Myocyte (in vitro differentiated cells): ENCODE data around the gene APCS. TPM values are rescaled to one million over a fixed set of nuclear protein-coding genes. Genes with fewer than 3 reads are reported as not detected.

ENCODE experiments used
- DNase-seq: peaks from one replicate; pipeline ENCODE4 v3.0.0-alpha.2; 2012; ENCODE audit warnings: low read depth
- polyA plus RNA-seq: library from polyadenylated mRNA; unstranded; fragments of >200 nt; gene quantifications from one replicate; pipeline ENCODE4 v1.2.1, GENCODE V29; 2012; ENCODE audit warnings: missing spikeins
- total RNA-seq: library from RNA; depleted of rRNA; stranded (reverse); fragments of >200 nt; gene quantifications from 2 replicates; pipeline ENCODE4 v1.2.3, GENCODE V29; 2014

Gene APCS
- not detected in 2 replicates for total RNA-seq
- polyA plus RNA-seq, result not detected

DNA sequence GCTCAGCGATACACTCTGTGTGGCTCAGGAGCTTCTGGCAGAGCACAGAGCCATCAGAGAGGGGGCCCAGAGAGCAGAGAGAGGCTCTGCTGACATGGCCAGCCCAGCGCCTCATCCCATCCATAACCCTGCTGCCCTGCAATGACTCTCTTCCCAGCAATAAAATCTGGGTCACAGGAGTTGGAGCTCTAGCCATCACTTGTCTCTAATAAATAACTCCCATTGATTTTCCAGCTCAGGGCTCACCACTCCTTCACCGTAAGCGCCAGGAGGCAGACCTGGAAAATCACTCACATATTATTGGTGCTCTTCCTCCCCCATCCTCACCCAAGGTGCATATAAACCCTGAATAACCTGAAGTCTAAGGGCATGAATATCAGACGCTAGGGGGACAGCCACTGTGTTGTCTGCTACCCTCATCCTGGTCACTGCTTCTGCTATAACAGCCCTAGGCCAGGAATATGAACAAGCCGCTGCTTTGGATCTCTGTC, at the start of gene APCS:
Gene APCS, plus strand, starts transcription at position 366 of the 491 bp plus-strand sequence. Its CDS starts 96 bp downstream, at position 462.
- no peak for DNase-seq

- no peak for DNase-seq
Observed at GRCh38 chr1:159548126-159548525, 39.5 kb upstream of the APCS start.

DNA sequence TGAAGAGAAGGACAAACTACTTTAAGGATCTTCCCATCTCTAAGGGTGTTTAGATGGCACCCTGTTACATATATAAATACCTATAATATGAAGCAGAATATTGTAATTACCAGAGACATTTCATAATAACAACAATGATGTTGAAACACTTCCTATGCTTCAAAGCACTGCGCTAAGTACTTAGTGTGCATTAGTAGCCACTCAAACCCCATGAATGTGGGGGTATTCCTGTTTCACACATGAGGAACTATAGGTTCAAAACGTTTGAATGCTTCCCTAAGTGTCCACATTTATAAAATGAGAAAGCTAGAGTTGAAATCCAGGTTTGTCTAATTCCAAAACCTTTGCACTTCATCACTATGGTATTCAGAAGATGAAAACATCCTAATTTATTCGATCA, 33.4 kb upstream of the APCS start:
- no peak for DNase-seq

DNA sequence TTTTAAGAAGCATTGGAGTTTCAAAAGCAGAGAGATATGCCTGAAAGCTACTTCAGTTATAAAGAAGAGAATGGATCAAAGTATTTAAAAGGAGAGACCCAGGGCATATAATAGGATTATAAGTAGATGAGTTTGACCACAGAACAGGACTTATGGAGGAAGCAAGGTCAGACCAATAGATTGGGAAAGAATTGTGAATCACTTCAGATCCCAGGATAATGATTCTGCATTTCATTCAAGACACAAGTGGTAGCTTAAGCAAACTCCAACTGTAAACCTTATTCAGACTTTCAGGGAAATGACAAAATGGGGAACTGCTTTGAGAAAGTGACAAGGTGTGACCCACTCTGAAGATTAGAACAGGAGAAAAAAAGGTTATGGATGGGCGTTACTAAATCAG, 32.9 kb upstream of the APCS start:
- DNase-seq, result no peak

DNA sequence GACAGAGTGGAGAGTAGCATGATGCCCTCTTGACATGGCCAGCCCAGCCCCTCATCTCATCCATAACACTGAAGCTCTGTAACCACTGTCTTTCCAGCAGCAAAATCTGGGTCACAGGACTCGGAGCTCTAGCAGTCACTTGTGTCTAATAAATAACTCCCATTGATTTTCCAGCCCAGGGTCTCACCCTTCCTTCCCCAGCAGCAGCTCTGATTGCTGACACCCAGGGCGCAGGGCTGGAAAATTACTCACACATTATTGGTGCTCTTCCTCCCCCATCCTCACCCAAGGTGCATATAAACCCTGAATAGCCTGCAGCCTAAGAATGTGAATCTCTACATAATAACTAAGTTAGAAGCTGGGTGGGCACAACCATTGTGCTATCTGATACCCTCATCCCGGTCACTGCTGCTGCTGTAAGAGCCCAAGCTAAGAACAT, 30.7 kb upstream of the APCS start:
- no peak for DNase-seq

GRCh38 chr1:159560599-159560998, 27.0 kb upstream of the APCS start:
- DNase-seq, result no peak

DNA sequence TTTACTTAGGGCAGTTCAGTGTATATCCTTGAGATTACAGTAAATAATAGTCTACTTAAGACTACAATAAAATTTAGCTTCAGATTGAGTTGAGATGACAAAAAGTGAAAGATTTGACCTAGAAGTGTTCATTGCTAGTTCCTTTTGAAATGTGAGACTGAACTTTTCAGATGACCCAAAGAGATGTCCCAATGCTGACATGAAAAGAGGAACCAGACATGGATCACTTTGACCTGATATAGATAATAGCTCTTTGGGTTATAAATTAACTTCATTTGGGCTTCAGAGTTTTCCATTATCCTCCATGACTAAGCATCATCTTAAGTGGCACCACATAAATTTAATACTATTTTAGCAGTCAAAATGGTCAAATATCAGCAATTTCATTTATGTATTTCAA, 26.1 kb upstream of the APCS start:
- DNase-seq, result no peak

DNA sequence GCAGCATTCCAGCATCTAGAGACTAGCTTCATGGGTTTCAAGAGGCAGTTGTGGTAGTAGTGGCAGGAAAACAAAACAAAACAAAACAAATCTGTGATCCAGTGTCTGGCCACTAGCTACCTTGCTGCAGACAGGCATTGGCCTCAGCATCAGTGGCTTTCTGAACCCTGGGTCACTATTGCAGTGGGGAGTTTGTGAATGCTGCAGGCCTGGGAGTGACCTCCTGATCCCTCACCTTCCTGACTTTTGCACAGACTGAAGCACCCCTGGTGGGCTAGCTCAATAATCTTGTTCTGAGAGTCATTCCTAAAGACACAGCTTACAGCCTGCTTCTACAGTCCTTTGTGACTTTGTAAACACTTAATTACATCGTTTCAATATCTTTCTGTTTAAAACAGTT, 24.9 kb upstream of the APCS start:
- no peak for DNase-seq

- no peak for DNase-seq
Observed at GRCh38 chr1:159577446-159577845, 10.2 kb upstream of the APCS start.

- DNase-seq, result no peak
Observed at GRCh38 chr1:159580340-159580739, 7.3 kb upstream of the APCS start.

- no peak for DNase-seq
Observed at GRCh38 chr1:159581422-159581821, 6.2 kb upstream of the APCS start.

DNA sequence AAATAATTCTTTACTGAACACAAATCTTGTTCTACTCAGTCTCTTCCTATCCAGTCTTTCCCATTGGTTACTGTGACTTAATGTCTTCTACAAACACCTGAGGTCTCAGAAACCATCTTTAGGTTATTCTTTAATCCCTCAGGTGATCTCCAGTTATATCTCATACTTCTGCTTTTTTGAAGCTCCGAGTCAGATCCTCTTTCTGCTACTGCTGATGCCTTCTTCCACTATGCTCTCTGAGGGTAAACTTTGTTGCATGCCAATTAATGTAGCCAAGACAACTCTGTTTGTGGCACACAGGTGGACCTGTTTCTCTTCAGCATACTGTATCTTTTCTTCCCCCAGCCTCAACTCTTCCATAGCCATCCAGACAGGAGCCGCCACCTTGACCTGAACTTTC, 3.1 kb upstream of the APCS start:
- DNase-seq, result no peak

- no peak for DNase-seq
Observed at GRCh38 chr1:159591981-159592380, 4.4 kb downstream of the APCS start.

DNA sequence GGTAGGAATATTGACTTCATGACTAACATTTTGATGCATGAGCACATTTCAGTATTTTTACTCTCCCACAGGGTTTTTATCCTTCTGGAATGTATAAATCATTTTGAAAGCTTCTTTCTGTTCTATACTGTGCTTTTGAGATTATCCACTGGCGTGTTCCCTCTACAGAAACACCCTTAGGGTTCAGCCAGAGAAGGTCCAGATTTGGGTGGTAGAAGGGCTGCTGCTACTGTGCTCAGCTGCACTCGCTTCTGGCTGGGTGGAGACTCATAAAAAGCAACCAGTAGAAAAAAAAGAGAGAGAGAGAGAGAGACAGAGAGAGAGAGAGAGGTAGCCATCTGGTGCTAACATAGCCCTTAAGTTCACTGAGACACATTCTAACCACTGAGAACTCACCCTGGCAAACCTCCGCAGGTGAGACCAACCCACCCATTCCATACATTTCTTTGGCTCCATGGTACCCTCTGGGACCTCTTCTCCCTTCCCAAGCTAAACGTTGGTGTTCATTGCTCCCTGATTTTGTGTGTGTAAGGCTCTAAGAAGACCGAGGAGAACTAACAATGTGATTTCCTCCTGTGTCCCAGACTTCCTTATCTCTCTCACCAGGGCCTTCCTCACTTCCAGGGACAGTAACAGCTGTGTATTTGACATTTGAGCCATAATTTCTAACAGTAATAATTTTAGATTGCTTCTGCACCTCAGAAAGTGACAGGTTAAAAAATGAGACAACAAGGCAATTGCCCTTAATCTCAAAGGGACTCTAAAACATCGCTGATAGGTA, 7.2 kb downstream of the APCS start:
- no peak for DNase-seq

DNA sequence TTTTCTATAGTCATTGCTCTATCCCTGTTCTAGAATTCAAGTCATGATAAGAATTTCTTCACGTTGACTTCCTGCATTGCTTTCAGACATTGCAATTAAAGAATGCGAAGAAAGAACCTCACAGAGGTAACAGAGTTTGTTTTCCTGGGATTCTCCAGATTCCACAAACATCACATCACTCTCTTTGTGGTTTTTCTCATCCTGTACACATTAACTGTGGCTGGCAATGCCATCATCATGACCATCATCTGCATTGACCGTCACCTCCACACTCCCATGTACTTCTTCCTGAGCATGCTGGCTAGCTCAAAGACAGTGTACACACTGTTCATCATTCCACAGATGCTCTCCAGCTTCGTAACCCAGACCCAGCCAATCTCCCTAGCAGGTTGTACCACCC, 10.6 kb downstream of the APCS start:
- DNase-seq, result peak; percentile 34

GRCh38 chr1:159600894-159601293, 13.3 kb downstream of the APCS start:
- DNase-seq, result no peak

- no peak for DNase-seq
Observed at GRCh38 chr1:159602501-159602999, 14.9 kb downstream of the APCS start.

DNA sequence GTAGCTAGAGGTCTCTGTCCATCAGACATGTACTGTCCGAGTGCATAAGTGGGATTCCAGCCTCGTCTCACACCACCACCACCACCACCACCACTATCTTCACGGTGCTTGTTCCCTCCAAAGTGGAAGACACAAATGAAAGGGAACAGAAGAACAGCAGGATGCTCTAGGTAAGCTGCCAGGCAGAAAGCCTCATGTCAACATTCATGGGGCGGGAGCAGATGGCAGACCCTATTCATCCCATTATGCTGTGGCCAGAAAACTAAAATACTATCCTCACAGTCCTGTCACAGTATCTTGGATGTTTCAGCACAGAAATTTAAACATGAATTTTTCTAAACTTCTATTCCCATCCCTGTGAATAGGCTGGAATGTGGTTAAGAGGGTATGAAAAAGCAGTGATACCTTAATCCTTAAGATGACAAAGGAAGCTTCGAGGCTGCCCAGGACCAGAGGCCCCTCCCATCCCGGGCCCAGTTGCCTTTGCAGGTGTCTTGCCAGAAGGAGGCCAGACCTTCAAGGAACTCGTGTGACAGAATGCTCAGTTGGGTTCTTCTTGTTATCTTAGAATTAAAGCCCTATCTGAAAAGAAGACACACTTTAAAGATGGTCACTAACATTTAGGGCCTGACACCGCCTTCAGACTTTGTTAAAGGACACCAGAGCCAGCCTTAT, 24.7 kb downstream of the APCS start:
- DNase-seq, result no peak

DNA sequence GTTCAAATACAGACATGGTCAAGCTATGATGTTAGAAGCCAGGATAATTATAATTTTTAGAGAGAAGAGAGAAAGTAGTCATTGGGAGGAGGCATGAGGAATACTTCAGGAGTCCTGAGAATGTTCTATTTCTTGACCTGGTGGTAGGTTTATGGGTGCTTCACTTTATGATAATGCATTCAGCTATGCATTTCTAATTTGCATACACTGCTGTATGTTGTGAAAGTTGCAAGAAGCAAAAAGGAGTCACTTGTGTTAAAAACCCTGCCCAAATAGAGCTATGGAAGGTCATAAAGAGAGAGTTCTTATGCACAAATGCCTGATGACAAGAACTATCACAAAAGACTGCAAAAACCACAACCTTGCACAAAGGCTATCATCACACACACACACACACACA, 45.3 kb downstream of the APCS start:
- no peak for DNase-seq
